Measurements from ENCODE around the gene FAM117A. TPM values are rescaled to one million over a fixed set of nuclear protein-coding genes. Genes with fewer than 3 reads are reported as not detected.
A peak's percentile ranks its signal among the peaks of the same experiment; 100 is the strongest.

The FAM117A gene
- total RNA-seq, 6 donors from 2014 or later, result 15.1 to 22.0 (median 18.2) TPM

DNA sequence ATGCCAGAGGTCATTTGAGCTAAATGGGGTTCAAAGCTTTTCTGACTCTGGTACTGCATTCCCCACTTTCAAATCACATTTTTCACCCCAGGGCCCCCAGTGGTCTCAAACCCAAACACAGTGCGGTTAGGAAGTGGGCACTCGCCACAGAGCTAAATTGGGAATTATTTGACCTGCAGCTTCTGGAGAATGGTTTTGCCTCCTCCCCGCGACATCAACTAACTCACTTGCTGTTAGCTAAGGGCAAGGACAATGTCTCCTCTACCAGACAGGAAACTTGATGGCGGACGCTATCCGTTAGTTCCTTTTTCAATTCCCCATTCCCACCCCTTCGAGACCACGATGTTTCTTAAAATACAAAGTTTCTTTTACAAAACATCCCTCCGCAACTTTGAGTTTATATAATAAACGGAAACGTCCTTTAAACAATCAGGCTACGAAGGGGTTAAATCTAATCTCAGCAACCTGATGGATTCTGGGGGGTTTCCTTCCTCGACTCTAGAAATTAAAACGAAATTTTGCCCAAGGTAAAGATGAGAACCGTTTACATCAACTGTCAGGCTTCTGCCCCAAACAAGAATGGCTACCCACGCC, 24.1 kb upstream of the FAM117A start:
- DNase-seq (peak in 1 of 2 donors; percentile 23), ATAC-seq (ENCODE audit: low FRiP score in 2 of 2) (no peak)
- no peaks in the 10 kb centered on the region for H3K27me3 ChIP-seq
- peaks cover 24 to 42% (median 30%) of the 10 kb centered on the region in 4 donors for H3K4me1 ChIP-seq
- WGBS, 2 donors, result 4% methylated on average over 16 to 17 of the region's 17 CpGs
- TF ChIP-seq EP300 (IDR thresholded peaks at IDR 0.05) (peak in 1 of 4 donors; percentile 26), POLR2AphosphoS5 (IDR thresholded peaks at IDR 0.05) (peak in 1 of 2 donors; percentile 4)
- TF ChIP-seq, protein P1, sequence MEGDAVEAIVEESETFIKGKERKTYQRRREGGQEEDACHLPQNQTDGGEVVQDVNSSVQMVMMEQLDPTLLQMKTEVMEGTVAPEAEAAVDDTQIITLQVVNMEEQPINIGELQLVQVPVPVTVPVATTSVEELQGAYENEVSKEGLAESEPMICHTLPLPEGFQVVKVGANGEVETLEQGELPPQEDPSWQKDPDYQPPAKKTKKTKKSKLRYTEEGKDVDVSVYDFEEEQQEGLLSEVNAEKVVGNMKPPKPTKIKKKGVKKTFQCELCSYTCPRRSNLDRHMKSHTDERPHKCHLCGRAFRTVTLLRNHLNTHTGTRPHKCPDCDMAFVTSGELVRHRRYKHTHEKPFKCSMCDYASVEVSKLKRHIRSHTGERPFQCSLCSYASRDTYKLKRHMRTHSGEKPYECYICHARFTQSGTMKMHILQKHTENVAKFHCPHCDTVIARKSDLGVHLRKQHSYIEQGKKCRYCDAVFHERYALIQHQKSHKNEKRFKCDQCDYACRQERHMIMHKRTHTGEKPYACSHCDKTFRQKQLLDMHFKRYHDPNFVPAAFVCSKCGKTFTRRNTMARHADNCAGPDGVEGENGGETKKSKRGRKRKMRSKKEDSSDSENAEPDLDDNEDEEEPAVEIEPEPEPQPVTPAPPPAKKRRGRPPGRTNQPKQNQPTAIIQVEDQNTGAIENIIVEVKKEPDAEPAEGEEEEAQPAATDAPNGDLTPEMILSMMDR (IDR thresholded peaks at IDR 0.05), result no peak
- no peaks in the 10 kb centered on the region for H3K9me3 ChIP-seq
- H3K27ac ChIP-seq, result peak overlapping the region; percentile 99 to 100 (median 100)
- peaks cover under 1 to 18% (median 12%) of the 10 kb centered on the region in 4 donors for H3K36me3 ChIP-seq
- peak overlapping the region; percentile 28 to 97 (median 84) for H3K4me3 ChIP-seq

DNA sequence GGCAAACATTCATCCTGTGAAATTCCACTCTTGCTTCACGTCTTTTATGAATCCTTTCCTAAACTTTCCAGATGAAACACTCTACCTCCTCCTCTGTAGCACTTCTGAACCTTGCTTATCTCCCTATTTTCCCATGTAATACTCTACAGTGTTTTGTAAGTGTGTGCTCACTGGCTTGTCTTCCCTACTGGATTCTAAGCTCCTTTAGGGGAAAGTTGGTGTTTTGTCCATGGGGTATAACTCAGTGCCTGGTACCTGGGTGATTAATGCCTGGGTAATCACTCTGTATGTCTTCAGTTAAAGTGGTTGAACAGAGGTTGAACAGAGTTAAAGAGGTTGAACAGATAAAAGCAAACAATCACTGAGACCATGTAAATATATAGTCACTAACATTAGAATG, 20.7 kb upstream of the FAM117A start:
- DNase-seq (no peak), ATAC-seq (ENCODE audit: low FRiP score in 2 of 2) (no peak)
- H3K27me3 ChIP-seq, result no peaks in the 10 kb centered on the region
- H3K9me3 ChIP-seq, result no peaks in the 10 kb centered on the region
- H3K4me1 ChIP-seq, result peaks cover 10 to 15% (median 11%) of the 10 kb centered on the region in 4 donors
- TF ChIP-seq EP300 (IDR thresholded peaks at IDR 0.05) (no peak), POLR2A (IDR thresholded peaks at IDR 0.05) (no peak), POLR2AphosphoS5 (IDR thresholded peaks at IDR 0.05) (no peak)
- TF ChIP-seq, protein P1 (IDR thresholded peaks at IDR 0.05), result no peak
- H3K4me3 ChIP-seq, result no peak overlapping the region
- H3K36me3 ChIP-seq, result no peaks in the 10 kb centered on the region
- WGBS, 2 donors, result 74 to 87% methylated on average over 1 of the region's 1 CpG
- H3K27ac ChIP-seq, result no peak overlapping the region

DNA sequence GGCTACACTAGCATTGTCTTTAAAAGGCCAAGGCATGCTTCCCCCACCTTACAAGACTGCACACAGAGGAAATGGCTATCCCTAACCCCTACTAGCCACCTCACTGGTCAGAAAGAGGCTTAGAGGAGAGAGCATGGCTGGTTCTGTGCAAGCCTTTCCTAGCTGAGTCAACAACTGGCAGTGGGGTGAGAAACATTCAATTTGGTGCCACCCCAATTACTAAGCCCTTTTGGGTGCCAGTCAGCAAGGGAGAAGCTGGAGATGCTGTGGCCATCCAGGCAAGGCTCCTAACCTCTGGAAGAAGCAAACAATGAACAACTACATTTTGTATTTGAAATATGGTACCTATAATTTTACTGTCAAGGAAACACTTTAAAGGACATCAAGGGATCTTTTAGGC, 19.9 kb upstream of the FAM117A start:
- Histone ChIP-seq H3K36me3 (no peaks in the 10 kb centered on the region), H3K4me1 (peaks cover 5 to 17% (median 8%) of the 10 kb centered on the region in 4 donors), H3K27ac (no peak overlapping the region), H3K27me3 (no peaks in the 10 kb centered on the region), H3K9me3 (no peaks in the 10 kb centered on the region), H3K4me3 (no peak overlapping the region)
- DNase-seq (no peak), ATAC-seq (ENCODE audit: low FRiP score in 2 of 2) (no peak)
- TF ChIP-seq POLR2A (IDR thresholded peaks at IDR 0.05), result no peak
- TF ChIP-seq, protein P1 (IDR thresholded peaks at IDR 0.05), result no peak
- TF ChIP-seq EP300 (IDR thresholded peaks at IDR 0.05), result no peak
- TF ChIP-seq POLR2AphosphoS5 (IDR thresholded peaks at IDR 0.05), result no peak

- H3K4me3 ChIP-seq, result no peak overlapping the region
- no peaks in the 10 kb centered on the region for H3K27me3 ChIP-seq
- H3K9me3 ChIP-seq, result no peaks in the 10 kb centered on the region
- no peak for TF ChIP-seq POLR2A (IDR thresholded peaks at IDR 0.05)
- no peak for TF ChIP-seq POLR2AphosphoS5 (IDR thresholded peaks at IDR 0.05)
- no peak for TF ChIP-seq EP300 (IDR thresholded peaks at IDR 0.05)
- TF ChIP-seq, protein P1 (IDR thresholded peaks at IDR 0.05), result no peak
- ATAC-seq (ENCODE audit: low FRiP score in 2 of 2), result no peak
- no peak overlapping the region for H3K27ac ChIP-seq
- WGBS, 2 donors, result 65 to 67% methylated on average over 3 of the region's 3 CpGs
- H3K36me3 ChIP-seq, result no peaks in the 10 kb centered on the region
- no peak for DNase-seq
- peaks cover 5 to 17% (median 8%) of the 10 kb centered on the region in 4 donors for H3K4me1 ChIP-seq
These were observed 19.3 kb upstream of the FAM117A start for GRCh38 chr17:49783071-49783715.

All from upper lobe of left lung (tissue), 6 donors.